ENCODE results near the gene LIPA.

- TF ChIP-seq CTCF (conservative IDR thresholded peaks at IDR 0.05; ENCODE audit: low read length) (no peak), EZH2phosphoT487 (IDR thresholded peaks at IDR 0.05; ENCODE audit: borderline replicate concordance, low read depth, low read length) (no peak)
Measured at GRCh38 chr10:89167915-89168314, 83.7 kb downstream of the LIPA start.
